Rectal smooth muscle tissue (tissue), 1 donor: ENCODE results near the gene OR8B2.
"Not testable (repeated sequence)": the region's sequence is repeated elsewhere in the genome, so short reads cannot be mapped to it uniquely, and the experiment has no call there.

Experiments used
- H3K27ac ChIP-seq: one replicate; pipeline ENCODE4 v1.7.0; 2013; ENCODE audit warnings: low read depth, low read length, inconsistent platforms
- H3K27me3 ChIP-seq: one replicate; pipeline ENCODE4 v1.7.0; 2013; ENCODE audit warnings: low read length; ENCODE audit not compliant: control insufficient read depth, insufficient read depth
- H3K36me3 ChIP-seq: one replicate; pipeline ENCODE4 v1.7.0; 2013; ENCODE audit warnings: low read length; ENCODE audit not compliant: control insufficient read depth, insufficient read depth
- H3K4me1 ChIP-seq: one replicate; pipeline ENCODE4 v1.7.0; 2013; ENCODE audit warnings: low read length; ENCODE audit not compliant: control insufficient read depth, insufficient read depth
- H3K4me3 ChIP-seq: one replicate; pipeline ENCODE4 v1.7.0; 2013; ENCODE audit warnings: low read length
- H3K9ac ChIP-seq: one replicate; pipeline ENCODE4 v1.7.0; 2013; ENCODE audit warnings: low read length

OR8B2 gene

GRCh38 chr11:124384399-124384798 is at the start of gene OR8B2:
OR8B2 (minus strand) TSS chr11:124384499; CDS start chr11:124383343, 1,156 bp downstream.
- no peak within 1 kb of the TSS for H3K27ac ChIP-seq
- no peak within 1 kb of the TSS for H3K4me3 ChIP-seq
- no peak within 1 kb of the TSS for H3K9ac ChIP-seq
- no peaks in the 10 kb centered on the region for H3K4me1 ChIP-seq
- no peaks in the 10 kb centered on the region for H3K27me3 ChIP-seq
- no peaks in the 10 kb centered on the region for H3K36me3 ChIP-seq

- H3K36me3 ChIP-seq = no peaks in the 10 kb centered on the region
- no peak overlapping the region for H3K9ac ChIP-seq
- no peaks in the 10 kb centered on the region for H3K4me1 ChIP-seq
- H3K4me3 ChIP-seq = no peak overlapping the region
- H3K27ac ChIP-seq = no peak overlapping the region
- H3K27me3 ChIP-seq = no peaks in the 10 kb centered on the region
Observed at GRCh38 chr11:124429599-124429998, 45.3 kb upstream of the OR8B2 start.

GRCh38 chr11:124424384-124424921 is 40.2 kb upstream of the OR8B2 start, which contains the start of gene OR8B4:
OR8B4 (minus strand) TSS chr11:124424871; CDS start chr11:124424871, 0 bp downstream.
- Histone ChIP-seq H3K27ac (no peak within 1 kb of the TSS), H3K4me1 (no peaks in the 10 kb centered on the region), H3K9ac (no peak within 1 kb of the TSS), H3K4me3 (no peak within 1 kb of the TSS), H3K36me3 (no peaks in the 10 kb centered on the region), H3K27me3 (no peaks in the 10 kb centered on the region)

- no peaks in the 10 kb centered on the region for H3K36me3 ChIP-seq
- H3K27ac ChIP-seq = no peak overlapping the region
- no peaks in the 10 kb centered on the region for H3K4me1 ChIP-seq
- H3K27me3 ChIP-seq = no peaks in the 10 kb centered on the region
- H3K9ac ChIP-seq = no peak overlapping the region
- no peak overlapping the region for H3K4me3 ChIP-seq
Observed at GRCh38 chr11:124421043-124421442, 36.7 kb upstream of the OR8B2 start.

GRCh38 chr11:124415356-124415923 is 31.1 kb upstream of the OR8B2 start:
- Histone ChIP-seq H3K4me3 (no peak overlapping the region), H3K9ac (no peak overlapping the region)

GRCh38 chr11:124409906-124410305 is 25.6 kb upstream of the OR8B2 start:
- no peak overlapping the region for H3K27ac ChIP-seq

More at GRCh38 chr11:124415356-124415923, 31.1 kb upstream of the OR8B2 start:
- H3K27ac ChIP-seq = no peak overlapping the region
- H3K27me3 ChIP-seq = no peaks in the 10 kb centered on the region
- no peaks in the 10 kb centered on the region for H3K36me3 ChIP-seq
- H3K4me1 ChIP-seq = no peaks in the 10 kb centered on the region

GRCh38 chr11:124405581-124405980 is 21.3 kb upstream of the OR8B2 start:
- Histone ChIP-seq H3K27me3 (no peaks in the 10 kb centered on the region), H3K27ac (no peak overlapping the region), H3K4me3 (no peak overlapping the region), H3K36me3 (no peaks in the 10 kb centered on the region), H3K4me1 (no peaks in the 10 kb centered on the region), H3K9ac (no peak overlapping the region)

More at GRCh38 chr11:124409906-124410305, 25.6 kb upstream of the OR8B2 start:
- Histone ChIP-seq H3K36me3 (no peaks in the 10 kb centered on the region), H3K27me3 (no peaks in the 10 kb centered on the region), H3K4me3 (no peak overlapping the region), H3K9ac (no peak overlapping the region), H3K4me1 (no peaks in the 10 kb centered on the region)

- H3K27me3 ChIP-seq, H3K36me3 ChIP-seq, H3K4me1 ChIP-seq, H3K4me3 ChIP-seq, H3K27ac ChIP-seq, H3K9ac ChIP-seq: not testable (repeated sequence)
Observed at GRCh38 chr11:124403186-124403585, 18.9 kb upstream of the OR8B2 start.

GRCh38 chr11:124402326-124402922 is 18.1 kb upstream of the OR8B2 start:
- no peaks in the 10 kb centered on the region for H3K27me3 ChIP-seq
- no peak overlapping the region for H3K27ac ChIP-seq
- no peak overlapping the region for H3K4me3 ChIP-seq
- H3K36me3 ChIP-seq = no peaks in the 10 kb centered on the region
- H3K4me1 ChIP-seq = no peaks in the 10 kb centered on the region
- H3K9ac ChIP-seq = no peak overlapping the region

GRCh38 chr11:124398924-124399323 is 14.6 kb upstream of the OR8B2 start, which contains the start of gene OR8B3:
OR8B3 (minus strand) TSS chr11:124399024; CDS start chr11:124397351, 1,673 bp downstream.
- no peaks in the 10 kb centered on the region for H3K36me3 ChIP-seq
- H3K4me1 ChIP-seq = no peaks in the 10 kb centered on the region
- no peaks in the 10 kb centered on the region for H3K27me3 ChIP-seq
- H3K27ac ChIP-seq = no peak within 1 kb of the TSS
- no peak within 1 kb of the TSS for H3K9ac ChIP-seq
- H3K4me3 ChIP-seq = no peak within 1 kb of the TSS

GRCh38 chr11:124396847-124397246 is 12.5 kb upstream of the OR8B2 start:
- not testable (repeated sequence) for H3K9ac ChIP-seq, H3K27me3 ChIP-seq, H3K4me1 ChIP-seq, H3K36me3 ChIP-seq, H3K4me3 ChIP-seq, H3K27ac ChIP-seq

- Histone ChIP-seq H3K4me1 (no peaks in the 10 kb centered on the region), H3K27me3 (no peaks in the 10 kb centered on the region), H3K4me3 (no peak overlapping the region), H3K27ac (no peak overlapping the region), H3K9ac (no peak overlapping the region), H3K36me3 (no peaks in the 10 kb centered on the region)
Observed at GRCh38 chr11:124394408-124394807, 10.1 kb upstream of the OR8B2 start.

- not testable (repeated sequence) for H3K9ac ChIP-seq, H3K4me3 ChIP-seq, H3K27ac ChIP-seq, H3K27me3 ChIP-seq, H3K36me3 ChIP-seq, H3K4me1 ChIP-seq
Observed at GRCh38 chr11:124382857-124383256, 1.4 kb downstream of the OR8B2 start.
